CD4-positive, alpha-beta T cell (primary cell): ENCODE data around the gene ADGRL2. TPM values are rescaled to one million over a fixed set of nuclear protein-coding genes. Genes with fewer than 3 reads are reported as not detected.
"Not testable (repeated sequence)": the region's sequence is repeated elsewhere in the genome, so short reads cannot be mapped to it uniquely, and the experiment has no call there.

Experiments used
- ATAC-seq: fragments of 200-7000 bp; cut with Tn5 transposase; one replicate; pipeline ENCODE4 v1.10.0; 2022; ENCODE audit warnings: mild to moderate bottlenecking; ENCODE audit not compliant: poor library complexity
- CTCF ChIA-PET: fragments of 350-600 bp; sonication (Branson Sonifier 250); formaldehyde crosslinking; loops from one replicate; lab custom pipeline; 2021; ENCODE audit warnings: antibody characterized with exemption, inconsistent platforms; lab: Charles Lee
- POLR2A ChIA-PET: fragments of 350-600 bp; sonication (Branson Sonifier 250); formaldehyde crosslinking; loops from one replicate; lab custom pipeline; 2021; ENCODE audit warnings: antibody characterized with exemption, inconsistent platforms; lab: Charles Lee
- DNase-seq, 14 experiments: peaks; one replicate each; pipeline ENCODE4 v3.0.0-alpha.2; 2013 to 2020; ENCODE audit warnings: mixed read lengths in 2 of 14
- H3K27ac ChIP-seq, 2 donors: one replicate each; pipeline versions ENCODE4 v1.5.1 to v1.7.0; 2013; ENCODE audit warnings: low read length in 2 of 2, low read depth in 1 of 2, mild to moderate bottlenecking in 1 of 2
- H3K27me3 ChIP-seq, 2 experiments: 1 replicate in 1 of 2; 2 replicates in 1 of 2; pipeline versions ENCODE4 v1.6.1 to v1.7.0; 2013; ENCODE audit warnings: low read length in 2 of 2, control low read depth in 1 of 2, mild to moderate bottlenecking in 1 of 2, moderate library complexity in 1 of 2; ENCODE audit not compliant: insufficient read depth in 2 of 2, control insufficient read depth in 1 of 2
- H3K36me3 ChIP-seq: one replicate; pipeline ENCODE4 v1.6.1; 2013; ENCODE audit warnings: low read length, control low read depth; ENCODE audit not compliant: insufficient read depth
- H3K4me1 ChIP-seq: one replicate; pipeline ENCODE4 v1.6.1; 2013; ENCODE audit warnings: low read length, control low read depth; ENCODE audit not compliant: insufficient read depth
- H3K4me3 ChIP-seq: one replicate; pipeline ENCODE4 v1.5.1; 2013; ENCODE audit warnings: mild to moderate bottlenecking, low read length, moderate library complexity
- H3K9me3 ChIP-seq, 2 experiments: 1 replicate in 1 of 2; 2 replicates in 1 of 2; pipeline versions ENCODE4 v1.6.1 to v1.7.0; 2013; ENCODE audit warnings: low read length in 2 of 2, mild to moderate bottlenecking in 2 of 2, control low read depth in 1 of 2, moderate library complexity in 1 of 2; ENCODE audit not compliant: control insufficient read depth in 1 of 2, insufficient read depth in 1 of 2
- H3K27ac Mint-ChIP-seq: one replicate; pipeline ENCODE4 v1.8.0; 2020; ENCODE audit warnings: mixed read lengths
- H3K27me3 Mint-ChIP-seq: one replicate; pipeline ENCODE4 v1.8.0; 2021; ENCODE audit warnings: mixed read lengths
- H3K36me3 Mint-ChIP-seq: one replicate; pipeline ENCODE4 v1.8.0; 2021; ENCODE audit warnings: low read depth, mixed read lengths
- H3K4me1 Mint-ChIP-seq: one replicate; pipeline ENCODE4 v1.8.0; 2021; ENCODE audit warnings: low read depth, mixed read lengths
- H3K4me3 Mint-ChIP-seq: one replicate; pipeline ENCODE4 v1.8.0; 2020; ENCODE audit warnings: mild to moderate bottlenecking, mixed read lengths
- H3K9me3 Mint-ChIP-seq: one replicate; pipeline ENCODE4 v1.8.0; 2020; ENCODE audit warnings: mixed read lengths
- CTCF ChIP-seq: fragments of 200-600 bp; IDR thresholded peaks from one replicate; pipeline ENCODE4 v1.8.0; 2022; ENCODE audit warnings: antibody characterized with exemption, mild to moderate bottlenecking
- intact Hi-C, 2 experiments: fragments of 100-400 bp; cut with DNase I in 1 of 2; cut with micrococcal nuclease in 1 of 2; formaldehyde crosslinking; loops; one replicate each; pipeline versions ENCODE4 v1.15.1 to v1.9.0; 2023 to 2025; cut with DNase I, micrococcal nuclease
- total RNA-seq, 174 experiments: library from RNA in 2 of 174; stranded (reverse) in 2 of 174; gene quantifications; one replicate each; pipeline ENCODE4 v1.2.3 and lab custom pipeline; 2021 to 2026

ADGRL2 gene
- total RNA-seq, 2 experiments from 2014 or later: not detected

GRCh38 chr1:81852961-81853360, 52.2 kb downstream of the ADGRL2 start:
- ChIA-PET POLR2A (no interaction called here), CTCF (no interaction called here)
- Histone ChIP-seq H3K27ac (no peak overlapping the region), H3K27me3 (no peaks in the 10 kb centered on the region), H3K36me3 (no peaks in the 10 kb centered on the region), H3K9me3 (no peaks in the 10 kb centered on the region), H3K4me1 (no peaks in the 10 kb centered on the region), H3K4me3 (no peak overlapping the region)
- DNase-seq (no peak), ATAC-seq (no peak)
- no peaks in the 10 kb centered on the region for H3K36me3 Mint-ChIP-seq
- H3K4me1 Mint-ChIP-seq: no peaks in the 10 kb centered on the region
- H3K27ac Mint-ChIP-seq: no peak overlapping the region
- intact Hi-C loops: no loop called here
- no peak for TF ChIP-seq CTCF
- H3K27me3 Mint-ChIP-seq: no peaks in the 10 kb centered on the region
- H3K9me3 Mint-ChIP-seq: no peaks in the 10 kb centered on the region
- H3K4me3 Mint-ChIP-seq: no peak overlapping the region

GRCh38 chr1:81867235-81867634, 66.5 kb downstream of the ADGRL2 start:
- intact Hi-C loops: no loop called here
- Histone ChIP-seq H3K4me3 (no peak overlapping the region), H3K36me3 (no peaks in the 10 kb centered on the region), H3K27ac (no peak overlapping the region), H3K27me3 (no peaks in the 10 kb centered on the region), H3K4me1 (no peaks in the 10 kb centered on the region), H3K9me3 (no peaks in the 10 kb centered on the region)
- no peak for TF ChIP-seq CTCF
- ATAC-seq: no peak
- H3K27ac Mint-ChIP-seq: no peak overlapping the region
- no peaks in the 10 kb centered on the region for H3K36me3 Mint-ChIP-seq
- ChIA-PET POLR2A (no interaction called here), CTCF (no interaction called here)
- no peak for DNase-seq
- peaks cover 3% of the 10 kb centered on the region for H3K9me3 Mint-ChIP-seq
- no peak overlapping the region for H3K4me3 Mint-ChIP-seq
- H3K27me3 Mint-ChIP-seq: no peaks in the 10 kb centered on the region
- no peaks in the 10 kb centered on the region for H3K4me1 Mint-ChIP-seq

- H3K27ac ChIP-seq: no peak overlapping the region
- Mint-ChIP-seq H3K27me3 (no peaks in the 10 kb centered on the region), H3K27ac (no peak overlapping the region), H3K4me1 (no peaks in the 10 kb centered on the region), H3K4me3 (no peak overlapping the region), H3K9me3 (peaks cover 3% of the 10 kb centered on the region), H3K36me3 (no peaks in the 10 kb centered on the region)
- TF ChIP-seq CTCF: no peak
- no peaks in the 10 kb centered on the region for H3K27me3 ChIP-seq
- POLR2A ChIA-PET: no interaction called here
- ATAC-seq (no peak), DNase-seq (no peak)
- H3K9me3 ChIP-seq: no peaks in the 10 kb centered on the region
- no peaks in the 10 kb centered on the region for H3K4me1 ChIP-seq
- no peaks in the 10 kb centered on the region for H3K36me3 ChIP-seq
- no peak overlapping the region for H3K4me3 ChIP-seq
- CTCF ChIA-PET: no interaction called here
- intact Hi-C loops: no loop called here
Observed at GRCh38 chr1:81869307-81869706, 68.6 kb downstream of the ADGRL2 start.

GRCh38 chr1:81871091-81871490, 70.4 kb downstream of the ADGRL2 start:
- H3K27ac Mint-ChIP-seq, H3K4me3 ChIP-seq, H3K27me3 ChIP-seq, DNase-seq, H3K9me3 Mint-ChIP-seq, H3K36me3 Mint-ChIP-seq, H3K9me3 ChIP-seq, H3K27me3 Mint-ChIP-seq, POLR2A ChIA-PET, H3K4me1 ChIP-seq, CTCF ChIA-PET, intact Hi-C loops, H3K36me3 ChIP-seq, ATAC-seq, H3K4me3 Mint-ChIP-seq, H3K27ac ChIP-seq, H3K4me1 Mint-ChIP-seq: not testable (repeated sequence)
